Upper lobe of left lung (tissue), 6 donors: ENCODE measurements around the gene CDHR2. TPM values are rescaled to one million over a fixed set of nuclear protein-coding genes. Genes with fewer than 3 reads are reported as not detected.

Experiments
- ATAC-seq, 2 donors: fragments of 200-7000 bp; cut with Tn5 transposase; one replicate each; pipeline ENCODE4 v1.9.1; 2022; ENCODE audit warnings: mild to moderate bottlenecking in 2 of 2, moderate library complexity in 2 of 2; ENCODE audit not compliant: low FRiP score in 2 of 2
- DNase-seq, 2 donors: peaks; one replicate each; pipeline ENCODE4 v3.0.0-alpha.2; 2019 to 2020
- H3K27ac ChIP-seq, 4 donors: fragments of 200-600 bp; sonication (generic); one replicate each; pipeline ENCODE4 v1.5.1; 2016 to 2019
- H3K27me3 ChIP-seq, 4 donors: fragments of 200-600 bp; sonication (generic); one replicate each; pipeline ENCODE4 v1.5.1; 2017 to 2019
- H3K36me3 ChIP-seq, 4 donors: fragments of 200-600 bp; sonication (generic); one replicate each; pipeline ENCODE4 v1.5.1; 2016 to 2019
- H3K4me1 ChIP-seq, 4 donors: fragments of 200-600 bp; sonication (generic); one replicate each; pipeline ENCODE4 v1.5.1; 2018 to 2019
- H3K4me3 ChIP-seq, 4 donors: fragments of 200-600 bp; sonication (generic); one replicate each; pipeline ENCODE4 v1.5.1; 2017 to 2019; ENCODE audit warnings: mild to moderate bottlenecking in 2 of 4, moderate library complexity in 1 of 4
- H3K9me3 ChIP-seq, 4 donors: fragments of 200-600 bp; sonication (generic); one replicate each; pipeline ENCODE4 v1.5.1; 2018 to 2019
- CTCF ChIP-seq, 6 experiments: fragments of 450-650 bp in 4 of 6; fragments of 200-600 bp in 2 of 6; sonication (generic) in 2 of 6; IDR thresholded peaks; one replicate each; pipeline ENCODE4 v1.5.1; 2016 to 2019; ENCODE audit warnings: antibody characterized with exemption in 6 of 6
- EP300 ChIP-seq, 4 donors: sonication (generic); formaldehyde crosslinking; IDR thresholded peaks; one replicate each; pipeline ENCODE4 v1.5.1; 2017; ENCODE audit warnings: antibody characterized with exemption in 4 of 4, control low read depth in 2 of 4
- POLR2A ChIP-seq, 4 donors: fragments of 450-650 bp; IDR thresholded peaks; one replicate each; pipeline ENCODE4 v1.5.1; 2016 to 2017; ENCODE audit warnings: antibody characterized with exemption in 4 of 4, mild to moderate bottlenecking in 2 of 4
- POLR2AphosphoS5 ChIP-seq, 2 donors: sonication (generic); formaldehyde crosslinking; IDR thresholded peaks; one replicate each; pipeline ENCODE4 v1.5.1; 2017; ENCODE audit warnings: antibody characterized with exemption in 2 of 2
- WGBS, 2 donors: methylation state at CpG; one replicate each; pipeline ENCODE4 v1.1.5; 2017 to 2018; 5-methylcytosine and 5-hydroxymethylcytosine counted together
- total RNA-seq, 6 donors: library from RNA; depleted of rRNA in 4 of 6; stranded (reverse); fragments of >200 nt in 4 of 6; gene quantifications; one replicate each; pipeline versions ENCODE4 v1.1.0 to v1.2.1, GENCODE V29; 2016 to 2021
- donor health status: DM: no; HTN: no; CAD: no; lungs with moderate emphysema.
- donor health status: DM: no; HTN: yes; CAD: no; lungs with severe emphysema.

CDHR2 gene
- total RNA-seq, 6 donors from 2014 or later = 0.30 to 0.34 TPM; not detected in 4

- no peak for DNase-seq
- no peak for TF ChIP-seq POLR2A (IDR thresholded peaks at IDR 0.05)
- H3K9me3 ChIP-seq = no peaks in the 10 kb centered on the region
- 3 to 8% methylated on average over 30 to 32 of the region's 32 CpGs for WGBS, 2 donors
- H3K27ac ChIP-seq = no peak overlapping the region
- peak overlapping the region in 1 of 4 donors; percentile 9 for H3K4me3 ChIP-seq
- H3K27me3 ChIP-seq = peaks cover 0 to 43% (median 30%) of the 10 kb centered on the region in 4 donors
- H3K4me1 ChIP-seq = peaks cover 16 to 22% (median 18%) of the 10 kb centered on the region in 4 donors
- peak in 1 of 2 donors; percentile 46 for ATAC-seq
- H3K36me3 ChIP-seq = no peaks in the 10 kb centered on the region
These were observed 71.3 kb downstream of the CDHR2 start for GRCh38 chr5:176620333-176620981.

DNA sequence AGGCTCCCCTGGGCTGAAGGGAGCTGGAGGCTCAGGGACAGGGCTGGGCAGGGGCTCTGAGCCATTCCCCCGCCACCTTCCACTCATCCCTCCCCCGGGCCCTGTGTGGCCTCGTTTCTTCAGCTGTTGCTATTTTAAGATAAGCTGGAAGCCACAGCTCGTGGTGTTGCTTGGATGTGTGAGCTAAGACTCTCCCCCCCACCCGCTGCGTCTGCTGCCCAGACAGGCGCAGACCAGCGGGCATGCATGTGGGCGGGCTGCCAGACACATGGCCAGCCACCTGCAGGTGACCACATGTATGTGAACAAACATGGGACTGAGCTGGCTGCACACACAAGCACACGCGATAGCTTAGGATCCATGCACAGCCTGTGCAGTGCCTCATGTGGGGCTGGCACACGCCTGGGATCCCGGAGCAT lies 72.5 kb downstream of the CDHR2 start:
- WGBS, 2 donors = 55 to 60% methylated on average over 1 to 13 of the region's 13 CpGs
- H3K4me1 ChIP-seq = peaks cover 16 to 22% (median 18%) of the 10 kb centered on the region in 4 donors
- H3K27me3 ChIP-seq = peaks cover 0 to 52% (median 31%) of the 10 kb centered on the region in 4 donors
- H3K27ac ChIP-seq = no peak overlapping the region
- H3K36me3 ChIP-seq = no peaks in the 10 kb centered on the region
- no peak overlapping the region for H3K4me3 ChIP-seq
- no peaks in the 10 kb centered on the region for H3K9me3 ChIP-seq
- TF ChIP-seq EP300 (IDR thresholded peaks at IDR 0.05) = no peak
- no peak for TF ChIP-seq POLR2AphosphoS5 (IDR thresholded peaks at IDR 0.05)
- no peak for TF ChIP-seq POLR2A (IDR thresholded peaks at IDR 0.05)
- no peak for TF ChIP-seq CTCF (IDR thresholded peaks at IDR 0.05)
- no peak for DNase-seq
- ATAC-seq = no peak

- WGBS, 2 donors = 71 to 72% methylated on average over 4 of the region's 4 CpGs
- TF ChIP-seq POLR2AphosphoS5 (IDR thresholded peaks at IDR 0.05) (no peak), CTCF (IDR thresholded peaks at IDR 0.05) (no peak)
- Histone ChIP-seq H3K9me3 (no peaks in the 10 kb centered on the region), H3K36me3 (no peaks in the 10 kb centered on the region), H3K4me3 (no peak overlapping the region), H3K27ac (no peak overlapping the region), H3K4me1 (peaks cover 14 to 17% (median 15%) of the 10 kb centered on the region in 4 donors), H3K27me3 (peaks cover 0 to 51% (median 30%) of the 10 kb centered on the region in 4 donors)
- no peak for ATAC-seq
- DNase-seq = no peak
These were observed 75.0 kb downstream of the CDHR2 start for GRCh38 chr5:176624142-176624541.

- Histone ChIP-seq H3K27me3 (peaks cover 0 to 51% (median 28%) of the 10 kb centered on the region in 4 donors), H3K4me1 (peaks cover 9 to 16% (median 14%) of the 10 kb centered on the region in 4 donors), H3K4me3 (no peak overlapping the region), H3K36me3 (no peaks in the 10 kb centered on the region), H3K27ac (no peak overlapping the region), H3K9me3 (no peaks in the 10 kb centered on the region)
- DNase-seq (no peak), ATAC-seq (no peak)
- TF ChIP-seq CTCF (IDR thresholded peaks at IDR 0.05) = no peak
- no peak for TF ChIP-seq EP300 (IDR thresholded peaks at IDR 0.05)
- WGBS, 2 donors = 70 to 72% methylated on average over 9 of the region's 9 CpGs
These were observed 75.8 kb downstream of the CDHR2 start for GRCh38 chr5:176624938-176625337.

GRCh38 chr5:176625512-176625911 lies 76.4 kb downstream of the CDHR2 start:
- Histone ChIP-seq H3K36me3 (no peaks in the 10 kb centered on the region), H3K4me3 (no peak overlapping the region), H3K9me3 (no peaks in the 10 kb centered on the region), H3K4me1 (peaks cover 9 to 16% (median 14%) of the 10 kb centered on the region in 4 donors), H3K27ac (no peak overlapping the region), H3K27me3 (peaks cover 0 to 51% (median 26%) of the 10 kb centered on the region in 4 donors)
- DNase-seq (no peak), ATAC-seq (no peak)
- no peak for TF ChIP-seq CTCF (IDR thresholded peaks at IDR 0.05)
- no peak for TF ChIP-seq POLR2AphosphoS5 (IDR thresholded peaks at IDR 0.05)
- no peak for TF ChIP-seq EP300 (IDR thresholded peaks at IDR 0.05)
- WGBS, 2 donors = 76 to 81% methylated on average over 2 of the region's 2 CpGs
